ENCODE results near the gene RUNDC1. TPM values are rescaled to one million over a fixed set of nuclear protein-coding genes. Genes with fewer than 3 reads are reported as not detected.
A peak's percentile ranks its signal among the peaks of the same experiment; 100 is the strongest.

Gene RUNDC1
- total RNA-seq, 1 donor from 2014 or later, result 10.0 TPM

- intact Hi-C loops (cut with DNase I), result no loop called here
- ATAC-seq (ENCODE audit: poor library complexity) (no peak), DNase-seq (no peak)
These were observed 34.5 kb downstream of the RUNDC1 start for GRCh38 chr17:43014649-43015542.

GRCh38 chr17:43015579-43015978, 35.2 kb downstream of the RUNDC1 start:
- ATAC-seq (ENCODE audit: poor library complexity) (peak; percentile 36), DNase-seq (peak; percentile 80)
- intact Hi-C loops (cut with DNase I), result no loop called here

GRCh38 chr17:43016216-43016615, 35.9 kb downstream of the RUNDC1 start:
- intact Hi-C loops (cut with DNase I), result no loop called here
- ATAC-seq (ENCODE audit: poor library complexity) (no peak), DNase-seq (no peak)

- intact Hi-C loops (cut with DNase I), result no loop called here
- ATAC-seq (ENCODE audit: poor library complexity), result no peak
These were observed 37.9 kb downstream of the RUNDC1 start for GRCh38 chr17:43018008-43018853.

GRCh38 chr17:43018932-43019331, 38.6 kb downstream of the RUNDC1 start:
- ATAC-seq (ENCODE audit: poor library complexity) (no peak), DNase-seq (no peak)
- intact Hi-C loops (cut with DNase I), result no loop called here

More at GRCh38 chr17:43018008-43018853, 37.9 kb downstream of the RUNDC1 start:
- no peak for DNase-seq

- DNase-seq (no peak), ATAC-seq (ENCODE audit: poor library complexity) (no peak)
- intact Hi-C loops (cut with DNase I), result no loop called here
These were observed 39.1 kb downstream of the RUNDC1 start for GRCh38 chr17:43019418-43019817.

GRCh38 chr17:43020030-43020621, 39.8 kb downstream of the RUNDC1 start:
- intact Hi-C loops (cut with DNase I), result loop anchor here (10.0 kb wide), 1 partner anchor 105 kb away; the partner anchor contains the start of gene BRCA1
- DNase-seq (no peak), ATAC-seq (ENCODE audit: poor library complexity) (no peak)

GRCh38 chr17:43020789-43021740, 40.7 kb downstream of the RUNDC1 start:
- ATAC-seq (ENCODE audit: poor library complexity) (peak; percentile 34), DNase-seq (peak; percentile 80)
- intact Hi-C loops (cut with DNase I), result loop anchor here (10.0 kb wide), 1 partner anchor 104 kb away; the partner anchor contains the start of gene BRCA1

- intact Hi-C loops (cut with DNase I), result loop anchor here (10.0 kb wide), 1 partner anchor 103 kb away; the partner anchor contains the start of gene BRCA1
- ATAC-seq (ENCODE audit: poor library complexity), result peak; percentile 89
- peak; percentile 90 for DNase-seq
These were observed 41.6 kb downstream of the RUNDC1 start, which contains the start of gene VAT1 for GRCh38 chr17:43021741-43022512. VAT1 (minus strand) TSS chr17:43022385; CDS start chr17:43022322, 63 bp downstream.

- DNase-seq (peak; percentile 90), ATAC-seq (ENCODE audit: poor library complexity) (peak; percentile 71)
- intact Hi-C loops (cut with DNase I), result loop anchor here (10.0 kb wide), 1 partner anchor 100 kb away; the partner anchor contains the start of gene BRCA1
These were observed 44.3 kb downstream of the RUNDC1 start, which contains the start of gene RND2 for GRCh38 chr17:43024407-43025289. RND2 (plus strand) TSS chr17:43025231; CDS start chr17:43025348, 117 bp downstream.

GRCh38 chr17:43025290-43025657, 44.9 kb downstream of the RUNDC1 start:
- intact Hi-C loops (cut with DNase I), result loop anchor here (10.0 kb wide), 1 partner anchor 100 kb away; the partner anchor contains the start of gene BRCA1
- no peak for ATAC-seq (ENCODE audit: poor library complexity)
- DNase-seq, result no peak

- ATAC-seq (ENCODE audit: poor library complexity) (no peak), DNase-seq (no peak)
- intact Hi-C loops (cut with DNase I), result loop anchor here (10.0 kb wide), 1 partner anchor 99 kb away; the partner anchor contains the start of gene BRCA1
These were observed 45.6 kb downstream of the RUNDC1 start for GRCh38 chr17:43025766-43026537.

- ATAC-seq (ENCODE audit: poor library complexity) (no peak), DNase-seq (no peak)
- intact Hi-C loops (cut with DNase I), result loop anchor here (10.0 kb wide), 1 partner anchor 98 kb away; the partner anchor contains the start of gene BRCA1
These were observed 46.2 kb downstream of the RUNDC1 start for GRCh38 chr17:43026595-43026994.

GRCh38 chr17:43027091-43028032, 47.0 kb downstream of the RUNDC1 start:
- ATAC-seq (ENCODE audit: poor library complexity), result no peak
- DNase-seq, result no peak
- intact Hi-C loops (cut with DNase I), result loop anchor here (10.0 kb wide), 1 partner anchor 97 kb away; the partner anchor contains the start of gene BRCA1

Data from Right ventricle myocardium superior (tissue), 1 donor.